Renal cortical epithelial cell (primary cell): ENCODE data around the gene R3HCC1L. TPM values are rescaled to one million over a fixed set of nuclear protein-coding genes. Genes with fewer than 3 reads are reported as not detected.
"Not testable (repeated sequence)": the region's sequence is repeated elsewhere in the genome, so short reads cannot be mapped to it uniquely, and the experiment has no call there.

ENCODE experiments used
- DNase-seq: peaks from one replicate; pipeline ENCODE4 v3.0.0-alpha.2; 2011; ENCODE audit warnings: low read depth
- total RNA-seq: library from RNA; depleted of rRNA; stranded (reverse); fragments of >200 nt; gene quantifications from 2 replicates; pipeline ENCODE4 v1.2.3, GENCODE V29; 2014

R3HCC1L gene
- total RNA-seq, 1 donor from 2014 or later: 24.3 TPM

DNA sequence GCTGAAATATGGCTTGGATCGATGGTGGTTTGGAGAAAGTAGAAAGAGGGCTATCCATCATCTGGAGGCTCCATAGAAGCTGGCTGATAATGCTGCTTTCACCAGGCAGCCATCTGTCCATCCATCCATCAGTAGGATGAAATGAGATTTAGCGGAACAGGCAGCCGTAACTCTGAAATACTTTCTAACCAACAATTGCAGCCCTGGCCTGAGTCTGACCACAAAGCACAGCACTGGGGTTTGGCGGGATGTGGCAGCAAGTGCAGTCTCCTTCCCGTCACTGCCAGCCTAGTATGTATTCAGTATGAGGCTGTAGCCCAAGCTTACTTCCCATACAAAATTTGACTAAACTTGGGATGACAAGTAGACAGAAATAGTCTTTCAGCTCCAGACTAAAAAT is 38.0 kb downstream of the R3HCC1L start:
- no peak for DNase-seq

DNA sequence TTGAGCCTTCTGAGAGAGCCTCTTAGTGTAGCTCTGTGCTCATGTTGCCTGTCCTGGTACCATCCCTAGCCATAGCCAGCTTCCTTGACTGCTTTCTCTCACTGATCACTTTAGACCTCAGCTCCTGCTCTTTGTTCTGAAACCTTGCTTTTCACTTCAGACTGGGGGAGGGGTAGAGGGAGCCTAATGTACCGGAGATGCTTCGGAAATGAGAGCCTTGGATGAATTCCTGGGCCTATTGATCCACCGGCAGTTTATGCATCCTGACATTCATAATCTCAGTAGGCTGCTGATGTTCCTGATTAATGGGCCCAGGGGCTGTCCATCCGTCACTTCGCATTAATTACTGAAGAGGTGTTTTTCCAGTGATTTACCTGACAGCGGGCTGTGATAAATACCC is 38.8 kb downstream of the R3HCC1L start:
- DNase-seq: no peak

DNA sequence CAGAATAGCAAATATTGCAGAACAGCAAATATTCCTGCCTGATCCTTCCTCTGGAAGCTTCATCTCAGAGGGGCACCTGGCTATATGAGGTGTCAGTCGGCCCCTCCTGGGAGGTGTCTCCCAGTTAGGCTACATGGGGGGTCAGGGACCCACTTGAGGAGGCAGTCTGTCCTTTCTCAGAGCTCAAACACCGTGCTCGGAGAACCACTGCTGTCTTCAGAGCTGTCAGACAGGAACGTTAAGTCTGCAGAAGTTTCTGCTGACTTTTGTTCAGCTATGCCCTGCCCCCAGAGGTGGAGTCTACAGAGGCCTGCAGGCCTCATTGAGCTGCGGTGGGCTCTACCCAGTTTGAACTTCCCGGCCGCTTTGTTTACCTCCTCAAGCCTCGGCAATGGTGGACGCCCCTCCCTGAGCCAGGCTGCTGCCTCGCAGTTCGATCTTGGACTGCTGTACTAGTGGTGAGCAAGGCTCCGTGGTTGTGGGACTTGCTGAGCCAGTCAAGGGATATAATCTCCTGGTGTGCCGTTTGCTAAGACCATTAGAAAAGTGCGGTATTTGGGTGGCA is 48.0 kb downstream of the R3HCC1L start:
- DNase-seq: not testable (repeated sequence)

DNA sequence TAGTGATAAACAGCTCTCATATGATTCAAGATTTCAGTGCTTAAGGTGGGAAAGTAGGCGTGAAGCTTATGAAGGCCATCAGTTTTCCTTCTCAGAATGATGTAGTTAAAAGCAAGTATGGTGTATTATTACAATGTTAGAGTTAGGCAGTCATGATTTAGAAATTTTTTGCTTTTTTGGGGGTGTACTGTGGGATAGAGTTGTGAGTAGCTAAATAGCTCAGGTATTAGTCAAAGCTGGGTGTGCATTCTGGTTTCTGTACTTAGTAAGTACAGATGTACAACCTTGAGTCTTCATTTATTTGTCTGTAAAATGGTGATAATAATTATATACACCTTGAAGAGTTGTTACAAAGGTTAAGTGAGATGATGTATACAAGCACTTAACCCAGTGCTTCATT is 52.2 kb downstream of the R3HCC1L start:
- DNase-seq: no peak

DNA sequence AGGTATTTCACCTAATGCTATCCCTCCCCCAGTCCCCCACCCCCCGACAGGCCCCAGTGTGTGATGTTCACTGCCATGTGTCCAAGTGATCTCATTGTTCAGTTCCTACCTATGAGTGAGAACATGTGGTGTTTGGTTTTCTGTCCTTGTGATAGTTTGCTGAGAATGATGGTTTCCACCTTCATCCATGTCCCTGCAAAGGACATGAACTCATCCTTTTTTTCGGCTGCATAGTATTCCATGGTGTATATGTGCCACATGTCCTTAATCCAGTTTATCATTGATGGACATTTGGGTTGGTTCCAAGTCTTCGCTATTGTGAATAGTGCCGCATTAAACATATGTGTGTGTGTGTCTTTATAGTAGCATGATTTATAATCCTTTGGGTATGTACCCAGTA is 56.3 kb downstream of the R3HCC1L start:
- DNase-seq: not testable (repeated sequence)

DNA sequence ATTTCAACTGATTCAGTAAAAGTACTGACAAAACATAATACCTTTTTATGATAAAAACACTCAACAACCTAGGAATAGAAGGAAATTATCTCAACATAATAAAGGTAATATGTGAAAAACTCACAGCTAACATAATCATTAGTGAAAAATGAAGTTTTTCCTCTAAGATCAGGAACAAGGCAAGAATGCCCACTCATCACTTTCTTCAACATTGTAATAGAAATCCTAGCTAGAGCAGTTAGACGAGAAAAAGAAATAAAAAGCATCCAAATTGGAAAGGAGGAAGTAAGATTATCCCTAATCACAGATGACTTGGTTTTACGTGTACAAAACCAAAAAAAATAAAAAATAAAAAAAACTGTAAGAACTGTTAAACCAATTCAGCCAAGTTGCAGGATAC is 58.6 kb downstream of the R3HCC1L start:
- DNase-seq: no peak

DNA sequence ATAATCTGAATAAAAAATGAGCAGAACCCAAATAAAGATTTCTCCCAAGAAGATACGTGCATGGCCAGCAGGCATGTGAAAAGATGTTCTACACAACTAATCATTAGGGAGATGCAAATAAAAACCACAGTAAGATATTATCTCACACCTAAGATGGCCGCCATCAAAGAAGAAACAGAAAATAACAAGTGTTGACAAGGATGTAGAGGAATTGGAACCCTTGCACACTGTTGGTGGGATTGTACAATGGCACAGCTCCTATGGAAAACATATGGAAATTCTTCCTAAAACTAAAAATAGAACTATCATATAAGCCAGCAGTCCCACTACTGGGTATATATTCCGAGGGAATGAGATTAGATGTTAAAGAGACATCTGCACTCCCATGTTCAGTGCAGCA is 60.2 kb downstream of the R3HCC1L start:
- no peak for DNase-seq

DNA sequence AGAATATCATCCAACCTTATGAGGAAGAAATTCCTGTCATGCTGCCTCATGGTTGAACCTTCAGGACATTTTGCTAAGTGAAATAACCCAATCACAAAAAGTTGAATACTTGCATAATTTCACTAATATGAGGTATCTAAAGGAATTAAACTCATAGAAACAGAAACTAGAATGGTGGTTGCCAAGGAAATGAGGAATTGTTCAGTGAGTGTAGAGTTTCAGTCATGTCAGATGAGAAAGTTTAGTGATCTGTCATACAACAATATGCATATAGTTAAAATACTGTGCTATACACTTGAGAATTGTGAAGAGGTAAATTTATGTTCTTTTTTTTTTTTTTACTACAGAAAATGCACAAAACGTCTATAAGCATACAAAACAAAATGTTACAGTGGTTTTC is 60.7 kb downstream of the R3HCC1L start:
- DNase-seq: no peak

DNA sequence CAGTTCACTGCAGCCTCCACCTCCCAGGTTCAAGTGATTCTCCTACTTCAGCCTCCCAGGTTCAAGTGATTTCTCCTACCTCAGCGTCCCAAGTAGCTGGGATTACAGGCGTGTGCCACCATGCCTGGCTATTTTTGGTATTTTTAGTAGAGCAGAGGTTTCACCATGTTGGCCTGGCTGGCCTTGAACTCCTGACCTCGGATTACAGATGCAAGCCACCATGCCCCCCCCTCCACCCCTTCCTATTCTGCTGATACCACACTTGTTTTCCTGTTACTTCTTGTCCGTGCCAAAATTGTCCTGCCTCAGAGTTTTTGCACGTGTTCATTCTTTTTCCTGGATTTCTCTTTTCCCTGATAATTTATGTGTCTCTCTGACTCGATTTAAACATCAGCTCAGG is 62.5 kb downstream of the R3HCC1L start:
- no peak for DNase-seq

DNA sequence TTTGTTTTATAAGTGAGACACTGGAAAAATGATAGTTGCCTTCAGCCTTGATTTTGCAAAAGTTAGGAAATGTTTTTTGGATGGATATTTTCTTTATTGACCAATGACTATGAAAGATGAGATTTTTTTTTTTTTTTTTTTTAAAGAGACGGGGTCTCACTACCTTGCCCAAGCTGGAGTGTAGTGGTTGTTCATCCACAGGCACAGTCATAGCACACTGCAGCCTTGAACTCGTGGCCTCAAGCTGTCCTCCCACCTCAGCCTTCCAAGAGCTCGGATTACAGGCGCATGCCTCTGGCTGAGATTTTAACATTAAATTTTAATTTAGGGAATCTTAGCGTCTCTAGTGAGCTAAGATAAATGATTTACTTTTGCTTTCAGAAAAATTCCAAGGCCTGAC is 67.3 kb downstream of the R3HCC1L start:
- DNase-seq: no peak

DNA sequence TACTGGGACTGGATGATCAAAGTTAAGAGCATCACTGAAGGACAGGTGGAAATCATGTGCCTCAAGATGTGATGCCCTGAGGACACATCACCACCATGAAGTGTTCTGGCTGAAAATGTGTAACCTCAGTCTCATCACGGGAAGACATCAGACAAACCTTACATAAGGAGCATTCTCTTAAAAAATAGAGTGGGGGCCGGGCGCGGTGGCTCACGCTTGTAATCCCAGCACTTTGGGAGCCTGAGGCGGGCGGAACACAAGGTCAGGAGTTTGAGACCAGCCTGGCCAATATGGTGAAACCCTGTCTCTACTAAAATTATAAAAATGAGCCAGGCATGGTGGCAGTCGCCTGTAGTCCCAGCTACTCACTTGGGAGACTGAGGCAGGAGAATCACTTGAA is 67.9 kb downstream of the R3HCC1L start:
- no peak for DNase-seq

DNA sequence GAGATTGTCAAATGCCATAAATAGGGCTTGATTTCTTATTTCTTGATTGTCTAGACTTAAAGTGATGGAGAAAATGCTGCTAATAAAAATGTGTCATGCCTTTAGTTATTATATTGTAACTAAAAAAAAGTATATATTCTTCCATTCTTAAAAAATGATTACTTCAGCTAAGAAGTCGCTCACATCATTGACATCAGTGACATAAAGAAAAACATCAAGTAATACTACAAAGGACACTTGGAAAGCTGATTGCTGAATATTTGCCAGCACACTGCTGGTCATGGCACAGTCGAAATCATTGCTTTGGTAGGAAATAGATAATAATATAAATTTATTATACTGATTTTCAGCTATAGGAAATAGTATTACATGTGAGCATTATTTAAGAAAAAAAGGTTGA is 70.9 kb downstream of the R3HCC1L start:
- DNase-seq: no peak

DNA sequence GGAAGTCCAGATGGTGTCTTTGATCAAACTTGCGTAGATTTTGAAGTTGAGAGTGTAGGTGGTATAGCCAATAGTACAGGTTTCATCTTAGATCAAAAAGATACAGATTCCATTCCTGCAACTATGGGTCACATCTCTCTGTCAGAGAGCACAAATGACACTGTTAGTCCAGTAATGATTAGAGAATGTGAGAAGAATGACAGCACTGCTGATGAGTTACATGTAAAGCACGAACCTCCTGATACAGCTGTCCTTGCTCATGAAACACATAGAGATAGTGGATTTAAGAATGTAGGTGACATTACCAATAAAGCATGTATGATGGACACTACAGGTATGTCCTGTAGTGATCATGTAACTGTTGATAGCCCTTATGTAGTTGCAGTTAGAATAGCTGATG is 74.5 kb downstream of the R3HCC1L start:
- no peak for DNase-seq

DNA sequence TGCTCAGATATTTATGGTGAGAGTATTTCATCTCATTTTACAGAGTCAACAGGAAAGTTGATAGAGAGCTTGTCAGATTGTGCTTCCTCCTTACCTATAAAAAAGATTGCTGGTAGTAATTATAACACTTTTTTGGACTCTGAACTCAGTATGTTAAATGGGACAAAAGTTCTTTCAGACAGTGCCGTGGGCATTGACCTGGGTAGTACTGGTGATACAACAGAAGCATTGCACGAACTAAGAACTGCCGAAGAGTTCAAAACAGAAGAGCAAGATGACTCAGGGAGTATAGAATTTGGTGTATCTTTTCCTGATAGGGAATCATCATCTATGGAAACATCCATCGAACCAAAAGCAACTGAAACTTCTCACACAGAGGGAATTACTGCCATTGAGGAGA is 75.0 kb downstream of the R3HCC1L start:
- DNase-seq: no peak

DNA sequence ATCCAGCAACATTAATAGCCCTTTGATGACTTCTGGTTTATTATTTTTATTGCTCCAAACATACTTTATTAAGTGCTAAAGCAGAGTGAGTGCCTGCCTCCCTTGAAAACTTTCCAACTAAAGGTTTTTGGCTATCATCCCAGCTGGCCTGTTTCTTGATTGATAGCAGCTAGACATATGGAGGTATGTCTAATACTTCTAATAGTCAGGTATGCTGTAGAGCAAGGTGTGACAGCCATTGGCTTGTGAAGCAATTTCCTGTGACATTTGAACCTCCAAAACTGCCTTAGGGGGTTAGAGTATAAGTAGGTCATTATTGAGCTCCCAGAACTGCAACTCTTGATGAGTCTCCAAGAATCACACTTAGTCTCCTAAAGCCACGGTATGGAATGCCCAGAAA is 77.7 kb downstream of the R3HCC1L start:
- peak; percentile 29 for DNase-seq

DNA sequence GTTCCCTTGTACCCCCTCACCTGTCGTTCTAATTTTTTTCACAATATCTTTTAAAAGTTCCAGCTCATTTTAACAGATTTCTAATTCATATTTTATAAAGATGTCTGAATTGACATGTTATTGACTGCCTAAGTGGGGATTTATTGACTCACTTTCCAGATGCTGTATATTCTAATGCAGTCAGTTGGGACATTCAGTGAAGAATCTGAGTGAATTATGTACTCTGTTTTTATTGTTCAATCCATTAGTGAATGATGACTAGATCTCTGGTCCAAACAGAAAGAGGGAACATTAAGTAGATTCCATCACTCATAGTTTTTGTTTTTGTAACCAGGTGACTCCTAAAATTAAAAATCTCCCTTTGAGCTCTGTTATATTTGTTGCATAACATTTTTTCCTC is 79.3 kb downstream of the R3HCC1L start:
- DNase-seq: no peak

DNA sequence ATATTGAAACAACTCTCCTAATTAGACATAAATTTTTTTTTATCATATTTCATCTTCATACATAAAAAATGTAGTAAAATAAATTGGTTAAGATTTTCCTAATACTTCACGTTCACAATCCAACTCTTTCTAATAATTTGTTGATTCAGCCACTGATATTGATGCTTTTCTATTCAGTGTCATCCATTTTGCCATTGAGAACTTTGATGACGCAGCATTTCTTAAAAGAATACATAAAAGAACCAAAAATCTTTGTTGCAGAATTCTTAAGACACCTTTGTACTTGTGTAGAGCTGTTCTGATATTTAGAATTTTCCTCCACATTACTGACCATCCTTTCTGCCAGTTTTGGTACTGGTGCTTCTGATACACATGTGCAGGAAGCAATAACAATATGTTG is 80.9 kb downstream of the R3HCC1L start:
- no peak for DNase-seq

DNA sequence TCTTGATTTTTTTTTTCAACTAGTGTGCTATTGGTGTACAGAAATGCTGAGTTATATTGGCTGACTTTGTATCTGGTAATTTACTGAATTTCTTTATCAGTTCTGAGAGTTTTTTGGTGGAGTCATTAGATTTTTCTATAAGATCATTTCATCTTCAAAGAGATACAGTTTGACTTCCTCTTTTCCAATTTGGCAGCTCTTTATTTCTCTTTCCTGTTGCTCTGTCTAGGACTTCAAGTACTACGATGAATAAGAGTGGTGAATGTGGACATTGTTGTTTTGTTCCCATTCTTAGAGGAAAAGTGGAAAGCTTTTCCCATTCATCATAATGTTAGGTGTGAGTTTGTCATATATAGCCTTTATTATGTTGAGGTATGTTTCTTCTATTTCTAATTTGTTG is 83.3 kb downstream of the R3HCC1L start:
- DNase-seq: no peak

DNA sequence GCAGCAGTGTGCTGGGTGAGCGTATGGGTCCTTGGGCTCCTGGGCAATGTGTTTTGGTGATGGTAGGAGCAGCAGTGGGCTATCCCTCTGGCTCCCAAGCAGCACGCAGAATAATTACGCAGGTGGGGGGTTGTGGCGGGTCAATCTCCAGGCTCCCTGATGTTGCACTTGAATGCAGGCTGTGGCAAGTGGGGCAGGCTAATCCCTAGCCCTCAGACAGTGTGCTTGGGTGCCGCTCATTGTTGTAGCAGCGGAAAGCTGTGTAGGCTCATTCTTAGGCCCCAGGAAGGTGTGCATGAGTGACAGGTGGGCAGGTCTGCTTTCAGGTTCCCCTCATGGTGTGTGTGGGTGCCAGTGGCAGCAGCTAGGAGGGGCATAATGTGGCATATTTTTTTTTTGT is 89.4 kb downstream of the R3HCC1L start:
- DNase-seq: no peak

DNA sequence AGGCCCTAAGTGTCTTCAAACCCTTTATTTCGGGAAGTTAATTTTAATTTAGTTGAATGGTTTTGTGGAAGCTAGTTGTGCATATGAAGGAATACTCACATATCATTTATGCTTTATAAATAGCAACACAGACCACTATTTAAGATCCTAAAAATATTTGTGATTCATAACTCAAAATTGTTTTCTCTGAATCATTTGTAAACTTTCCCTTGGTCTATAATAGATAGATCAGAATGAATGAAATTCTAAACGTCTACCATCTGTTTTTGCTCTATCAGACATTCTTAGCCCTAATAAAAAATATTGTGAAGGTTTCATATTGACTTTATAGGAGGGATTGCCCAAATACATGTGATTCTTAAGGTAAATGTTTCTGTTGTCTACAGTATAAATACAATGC is 90.1 kb downstream of the R3HCC1L start:
- DNase-seq: no peak

DNA sequence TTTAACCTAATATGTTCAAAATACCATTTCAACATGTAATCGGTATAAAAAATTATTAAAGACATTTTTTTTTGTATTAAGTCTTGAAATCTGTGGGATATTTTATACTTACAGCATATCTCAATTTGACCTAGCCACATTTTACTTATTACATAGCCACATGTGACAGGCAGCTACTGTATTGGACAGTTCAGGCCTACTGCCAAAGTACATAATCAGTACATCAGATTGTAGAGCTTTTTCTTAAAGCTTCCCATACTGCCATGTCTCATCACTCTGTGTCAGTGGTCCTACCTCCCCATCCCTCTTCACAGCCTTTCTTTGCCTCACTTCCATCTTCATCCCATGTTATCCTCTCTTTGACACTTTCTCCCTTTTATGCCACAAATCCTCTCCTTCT is 90.5 kb downstream of the R3HCC1L start:
- no peak for DNase-seq

DNA sequence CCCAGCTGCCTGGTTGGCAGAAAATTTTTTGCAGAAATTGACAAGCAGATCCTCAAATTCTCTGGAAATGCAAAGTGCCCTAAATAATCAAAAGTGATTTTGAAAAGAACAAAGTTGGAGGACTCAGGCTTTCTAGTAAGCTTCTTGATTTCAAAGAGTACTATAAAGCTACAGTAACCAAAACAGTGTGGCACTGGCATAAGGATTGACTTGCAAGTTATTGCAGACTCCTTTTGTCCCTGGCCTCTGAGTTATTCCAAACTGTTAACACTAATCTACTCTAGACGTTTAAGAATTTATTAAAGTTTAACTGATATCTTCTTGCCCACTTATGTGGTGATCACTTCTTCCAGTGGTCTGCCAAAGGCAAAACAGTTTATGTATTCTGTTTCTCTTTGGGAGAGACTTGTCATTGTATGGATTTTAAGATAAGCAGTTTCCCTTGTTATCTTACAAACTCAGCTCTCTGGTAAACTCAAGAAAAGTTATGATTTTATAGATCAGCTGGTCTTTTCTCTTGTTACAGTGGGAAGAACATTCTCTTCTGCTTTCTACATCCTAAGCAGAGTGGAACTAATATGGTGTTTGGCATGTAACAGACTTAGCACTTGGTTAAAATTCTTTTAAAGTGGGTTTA is 92.2 kb downstream of the R3HCC1L start:
- no peak for DNase-seq

DNA sequence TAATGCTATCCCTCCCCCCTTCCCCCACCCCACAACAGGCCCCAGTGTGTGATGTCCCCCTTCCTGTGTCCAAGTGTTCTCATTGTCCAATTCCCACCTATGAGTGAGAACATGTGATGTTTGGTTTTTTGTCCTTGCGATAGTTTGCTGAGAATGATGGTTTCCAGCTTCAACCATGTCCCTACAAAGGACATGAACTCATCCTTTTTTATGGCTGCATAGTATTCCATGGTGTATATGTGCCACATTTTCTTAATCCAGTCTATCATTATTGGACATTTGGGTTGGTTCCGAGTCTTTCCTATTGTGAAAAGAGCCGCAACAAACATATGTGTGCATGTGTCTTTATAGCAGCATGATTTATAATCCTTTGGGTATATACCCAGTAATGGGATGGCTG is 93.3 kb downstream of the R3HCC1L start:
- DNase-seq: not testable (repeated sequence)

DNA sequence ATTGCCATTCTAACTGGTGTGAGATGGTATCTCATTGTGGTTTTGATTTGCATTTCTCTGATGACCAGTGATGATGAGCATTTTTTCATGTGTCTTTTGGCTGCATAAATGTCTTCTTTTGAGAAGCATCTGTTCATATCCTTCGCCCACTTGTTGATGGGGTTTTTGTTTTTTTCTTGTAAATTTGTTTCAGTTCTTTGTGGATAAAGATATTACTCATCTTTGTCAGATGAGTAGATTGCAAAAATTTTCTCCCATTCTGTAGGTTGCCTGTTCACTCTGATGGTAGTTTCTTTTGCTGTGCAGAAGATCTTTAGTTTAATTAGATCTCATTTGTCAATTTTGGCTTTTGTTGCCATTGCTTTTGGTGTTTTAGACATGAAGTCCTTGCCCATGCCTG is 93.8 kb downstream of the R3HCC1L start:
- DNase-seq: not testable (repeated sequence)
